Stomach (tissue), 4 donors: Measurements from ENCODE around the gene ATP1A1.

Source experiments
- POLR2A ChIP-seq, 4 donors: fragments of 450-650 bp; IDR thresholded peaks; one replicate each; pipeline ENCODE4 v1.6.1; 2016; ENCODE audit warnings: antibody characterized with exemption in 4 of 4, control low read depth in 2 of 4, mild to moderate bottlenecking in 1 of 4, moderate library complexity in 1 of 4
- POLR2AphosphoS5 ChIP-seq, 3 donors: sonication (generic); formaldehyde crosslinking; IDR thresholded peaks; one replicate each; pipeline ENCODE4 v1.6.1; 2016; ENCODE audit warnings: antibody characterized with exemption in 3 of 3
- TF ChIP-seq, protein P1 (sequence below), 7 experiments: fragments of 450-650 bp in 4 of 7; fragments of 200-600 bp in 3 of 7; sonication (generic) in 3 of 7; IDR thresholded peaks; one replicate each; pipeline ENCODE4 v1.5.1; 2016 to 2019; ENCODE audit warnings: antibody characterized with exemption in 7 of 7, control low read depth in 2 of 7, mild to moderate bottlenecking in 1 of 7

- TF ChIP-seq, protein P1, sequence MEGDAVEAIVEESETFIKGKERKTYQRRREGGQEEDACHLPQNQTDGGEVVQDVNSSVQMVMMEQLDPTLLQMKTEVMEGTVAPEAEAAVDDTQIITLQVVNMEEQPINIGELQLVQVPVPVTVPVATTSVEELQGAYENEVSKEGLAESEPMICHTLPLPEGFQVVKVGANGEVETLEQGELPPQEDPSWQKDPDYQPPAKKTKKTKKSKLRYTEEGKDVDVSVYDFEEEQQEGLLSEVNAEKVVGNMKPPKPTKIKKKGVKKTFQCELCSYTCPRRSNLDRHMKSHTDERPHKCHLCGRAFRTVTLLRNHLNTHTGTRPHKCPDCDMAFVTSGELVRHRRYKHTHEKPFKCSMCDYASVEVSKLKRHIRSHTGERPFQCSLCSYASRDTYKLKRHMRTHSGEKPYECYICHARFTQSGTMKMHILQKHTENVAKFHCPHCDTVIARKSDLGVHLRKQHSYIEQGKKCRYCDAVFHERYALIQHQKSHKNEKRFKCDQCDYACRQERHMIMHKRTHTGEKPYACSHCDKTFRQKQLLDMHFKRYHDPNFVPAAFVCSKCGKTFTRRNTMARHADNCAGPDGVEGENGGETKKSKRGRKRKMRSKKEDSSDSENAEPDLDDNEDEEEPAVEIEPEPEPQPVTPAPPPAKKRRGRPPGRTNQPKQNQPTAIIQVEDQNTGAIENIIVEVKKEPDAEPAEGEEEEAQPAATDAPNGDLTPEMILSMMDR (IDR thresholded peaks at IDR 0.05), result no peak
- TF ChIP-seq POLR2AphosphoS5 (IDR thresholded peaks at IDR 0.05) (no peak), POLR2A (IDR thresholded peaks at IDR 0.05) (no peak)
Measured at GRCh38 chr1:116389686-116390085, 16.6 kb downstream of the ATP1A1 start.
